ENCODE data around the gene CDK14. TPM values are rescaled to one million over a fixed set of nuclear protein-coding genes. Genes with fewer than 3 reads are reported as not detected.

CDK14 gene
- total and polyA plus RNA-seq, 10 of the 15 experiments (the other 5 are each of a cell fraction or from before 2014, with no cell fraction given): 6.5 to 61.3 (median 24.2) TPM

GRCh38 chr7:90777041-90777440 is 180.9 kb downstream of the CDK14 start:
- peaks cover 4% of the 10 kb centered on the region for H3K79me2 ChIP-seq (ENCODE audit: control insufficient read depth, insufficient read depth, low read length)
- peak overlapping the region; percentile 46 for H2AFZ ChIP-seq (ENCODE audit: control insufficient read depth, low read depth, low read length)
- H3K4me2 ChIP-seq (ENCODE audit: control insufficient read depth, insufficient read depth): peak overlapping the region; percentile 89
- RAD21 ChIA-PET (ENCODE audit: unreplicated experiment): interaction anchor here (0.7 to 1.9 kb wide), 14 partner anchors 8 to 1855 kb away, joined by 3 to 17 read pairs (median 4); no protein-coding TSS in a partner anchor
- POLR2A ChIA-PET: interaction anchor here (0.5 to 1.1 kb wide), 7 partner anchors 8 to 134 kb away, joined by 3 to 5 read pairs (median 4); no protein-coding TSS in a partner anchor
- intact Hi-C loops (cut with micrococcal nuclease; ENCODE audit: unreplicated experiment) (no loop called here), in situ Hi-C loops (cut with MboI) (no loop called here)
- H3K4me1 ChIP-seq (ENCODE audit: control insufficient read depth, insufficient read depth, low read length): peaks cover 39% of the 10 kb centered on the region
- no peak for TF ChIP-seq BHLHE40 (IDR thresholded peaks at IDR 0.05; ENCODE audit: borderline replicate concordance in 1 of 2, low read depth in 2 of 2, low read length in 1 of 2)
- TF ChIP-seq RBBP5 (conservative IDR thresholded peaks at IDR 0.05): no peak
- TF ChIP-seq CREB1 (IDR thresholded peaks at IDR 0.05; ENCODE audit: low read depth): peak; percentile 26; the same call in 1 of the 2 replicates
- TF ChIP-seq EED (IDR thresholded peaks at IDR 0.05; ENCODE audit: low read depth): peak; percentile 48
- TF ChIP-seq JUNB (IDR thresholded peaks at IDR 0.05): peak; percentile 47
- no peak for TF ChIP-seq CEBPB (IDR thresholded peaks at IDR 0.05; ENCODE audit: borderline replicate concordance in 1 of 2, low read depth in 2 of 2, low read length in 2 of 2)
- TF ChIP-seq, protein P1, sequence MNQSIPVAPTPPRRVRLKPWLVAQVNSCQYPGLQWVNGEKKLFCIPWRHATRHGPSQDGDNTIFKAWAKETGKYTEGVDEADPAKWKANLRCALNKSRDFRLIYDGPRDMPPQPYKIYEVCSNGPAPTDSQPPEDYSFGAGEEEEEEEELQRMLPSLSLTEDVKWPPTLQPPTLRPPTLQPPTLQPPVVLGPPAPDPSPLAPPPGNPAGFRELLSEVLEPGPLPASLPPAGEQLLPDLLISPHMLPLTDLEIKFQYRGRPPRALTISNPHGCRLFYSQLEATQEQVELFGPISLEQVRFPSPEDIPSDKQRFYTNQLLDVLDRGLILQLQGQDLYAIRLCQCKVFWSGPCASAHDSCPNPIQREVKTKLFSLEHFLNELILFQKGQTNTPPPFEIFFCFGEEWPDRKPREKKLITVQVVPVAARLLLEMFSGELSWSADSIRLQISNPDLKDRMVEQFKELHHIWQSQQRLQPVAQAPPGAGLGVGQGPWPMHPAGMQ (IDR thresholded peaks at IDR 0.05; ENCODE audit: borderline replicate concordance): no peak
- no peak for TF ChIP-seq KAT2A (conservative IDR thresholded peaks at IDR 0.05; ENCODE audit: control insufficient read depth, low read depth, low read length)
- TF ChIP-seq LARP7 (IDR thresholded peaks at IDR 0.05): no peak
- TF ChIP-seq NFIC (IDR thresholded peaks at IDR 0.05; ENCODE audit: low read depth, low read length): peak; percentile 77
- TF ChIP-seq MEF2A (IDR thresholded peaks at IDR 0.05; ENCODE audit: insufficient read depth, low read depth, low read length): peak; percentile 52; the same call in 1 of the 2 replicates
- TF ChIP-seq ZNF274 (IDR thresholded peaks at IDR 0.05; ENCODE audit: insufficient read depth, insufficient read length): no peak
- peak; percentile 37 for TF ChIP-seq RUNX3 (IDR thresholded peaks at IDR 0.05; ENCODE audit: low read length)
- TF ChIP-seq, protein P2, sequence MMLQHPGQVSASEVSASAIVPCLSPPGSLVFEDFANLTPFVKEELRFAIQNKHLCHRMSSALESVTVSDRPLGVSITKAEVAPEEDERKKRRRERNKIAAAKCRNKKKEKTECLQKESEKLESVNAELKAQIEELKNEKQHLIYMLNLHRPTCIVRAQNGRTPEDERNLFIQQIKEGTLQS (IDR thresholded peaks at IDR 0.05; ENCODE audit: borderline replicate concordance, extremely low read depth, low read depth, low read length): no peak
- WGBS (ENCODE audit: insufficient coverage, insufficient replicate concordance, low lambda C conversion rate, missing lambda C conversion rate): 0% methylated on average over 2 of the region's 2 CpGs
- peak overlapping the region; percentile 77 for H3K27ac ChIP-seq (ENCODE audit: control insufficient read depth, insufficient read depth)
- DNase-seq (ENCODE audit: low read depth, low spot score): peak; percentile 51
- SMC1A ChIA-PET (ENCODE audit: uncharacterized antibody, unreplicated experiment): interaction anchor here (0.7 to 2.9 kb wide), 17 partner anchors 10 to 258 kb away, joined by 3 to 24 read pairs (median 4); no protein-coding TSS in a partner anchor
- ATAC-seq: peak; percentile 90
- H3K36me3 ChIP-seq (ENCODE audit: control insufficient read depth in 2 of 2, insufficient read depth in 2 of 2, low read length in 1 of 2): no peaks in the 10 kb centered on the region
- H3K9ac ChIP-seq (ENCODE audit: control insufficient read depth, insufficient read depth, low read length): peak overlapping the region; percentile 48; the same call in 1 of the 2 replicates
- BruUV-seq (replicated peaks): no TSS peak
- CTCF ChIA-PET: interaction anchor here (0.6 to 1.8 kb wide), 8 partner anchors 11 to 257 kb away, joined by 3 to 7 read pairs (median 4); no protein-coding TSS in a partner anchor
- no peak for FAIRE-seq
- H4K20me1 ChIP-seq (ENCODE audit: control insufficient read depth, insufficient read depth): no peaks in the 10 kb centered on the region
- H3K27me3 ChIP-seq (replicated peaks in 1 of 2; ENCODE audit: control insufficient read depth in 2 of 2, insufficient read depth in 2 of 2, low read length in 1 of 2): no peaks in the 10 kb centered on the region
- peaks cover 6% of the 10 kb centered on the region for H3K9me3 ChIP-seq (replicated peaks; ENCODE audit: control insufficient read depth, insufficient read depth, low read length)
- H3K4me3 ChIP-seq: peak overlapping the region; percentile 65

Measured in GM12878 (cell line).